Measurements from ENCODE around the gene KIRREL3.
A peak's percentile ranks its signal among the peaks of the same experiment; 100 is the strongest.

KIRREL3 gene

GRCh38 chr11:126782810-126783209, 217.8 kb downstream of the KIRREL3 start:
- DNase-seq (ENCODE audit: low spot score): no peak

GRCh38 chr11:126781942-126782341, 218.6 kb downstream of the KIRREL3 start:
- peak; percentile 51 for DNase-seq (ENCODE audit: low spot score)

GRCh38 chr11:126776119-126776518, 224.5 kb downstream of the KIRREL3 start:
- DNase-seq (ENCODE audit: low spot score): no peak

GRCh38 chr11:126772267-126772666, 228.3 kb downstream of the KIRREL3 start:
- DNase-seq (ENCODE audit: low spot score): no peak

GRCh38 chr11:126768702-126769101, 231.9 kb downstream of the KIRREL3 start:
- DNase-seq (ENCODE audit: low spot score): no peak

GRCh38 chr11:126766440-126766839, 234.1 kb downstream of the KIRREL3 start:
- DNase-seq (ENCODE audit: low spot score): peak; percentile 27

- no peak for DNase-seq (ENCODE audit: low spot score)
Observed at GRCh38 chr11:126765196-126765595, 235.4 kb downstream of the KIRREL3 start.

- DNase-seq (ENCODE audit: low spot score): peak; percentile 17
Observed at GRCh38 chr11:126764231-126764630, 236.3 kb downstream of the KIRREL3 start.

GRCh38 chr11:126756855-126757254, 243.7 kb downstream of the KIRREL3 start:
- no peak for DNase-seq (ENCODE audit: low spot score)

- no peak for DNase-seq (ENCODE audit: low spot score)
Observed at GRCh38 chr11:126756421-126756820, 244.1 kb downstream of the KIRREL3 start.

GRCh38 chr11:126755526-126755925, 245.0 kb downstream of the KIRREL3 start:
- no peak for DNase-seq (ENCODE audit: low spot score)

- DNase-seq (ENCODE audit: low spot score): no peak
Observed at GRCh38 chr11:126754591-126755426, 245.8 kb downstream of the KIRREL3 start.

- no peak for DNase-seq (ENCODE audit: low spot score)
Observed at GRCh38 chr11:126753990-126754389, 246.6 kb downstream of the KIRREL3 start.

- DNase-seq (ENCODE audit: low spot score): no peak
Observed at GRCh38 chr11:126751242-126751641, 249.3 kb downstream of the KIRREL3 start.

- DNase-seq (ENCODE audit: low spot score): no peak
Observed at GRCh38 chr11:126748793-126749192, 251.8 kb downstream of the KIRREL3 start.

GRCh38 chr11:126748100-126748791, 252.3 kb downstream of the KIRREL3 start:
- DNase-seq (ENCODE audit: low spot score): no peak

- no peak for DNase-seq (ENCODE audit: low spot score)
Observed at GRCh38 chr11:126747315-126747714, 253.3 kb downstream of the KIRREL3 start.

GRCh38 chr11:126746443-126746842, 254.1 kb downstream of the KIRREL3 start:
- no peak for DNase-seq (ENCODE audit: low spot score)

GRCh38 chr11:126744699-126745098, 255.9 kb downstream of the KIRREL3 start:
- DNase-seq (ENCODE audit: low spot score): no peak

- DNase-seq (ENCODE audit: low spot score): no peak
Observed at GRCh38 chr11:126743628-126744027, 256.9 kb downstream of the KIRREL3 start.

- no peak for DNase-seq (ENCODE audit: low spot score)
Observed at GRCh38 chr11:126742582-126742981, 258.0 kb downstream of the KIRREL3 start.

GRCh38 chr11:126740846-126741245, 259.7 kb downstream of the KIRREL3 start:
- DNase-seq (ENCODE audit: low spot score): no peak

GRCh38 chr11:126739499-126740145, 260.9 kb downstream of the KIRREL3 start:
- no peak for DNase-seq (ENCODE audit: low spot score)

Measured in iPS-NIHi11 (cell line).